ENCODE results near the gene ZC3H14.

DNA sequence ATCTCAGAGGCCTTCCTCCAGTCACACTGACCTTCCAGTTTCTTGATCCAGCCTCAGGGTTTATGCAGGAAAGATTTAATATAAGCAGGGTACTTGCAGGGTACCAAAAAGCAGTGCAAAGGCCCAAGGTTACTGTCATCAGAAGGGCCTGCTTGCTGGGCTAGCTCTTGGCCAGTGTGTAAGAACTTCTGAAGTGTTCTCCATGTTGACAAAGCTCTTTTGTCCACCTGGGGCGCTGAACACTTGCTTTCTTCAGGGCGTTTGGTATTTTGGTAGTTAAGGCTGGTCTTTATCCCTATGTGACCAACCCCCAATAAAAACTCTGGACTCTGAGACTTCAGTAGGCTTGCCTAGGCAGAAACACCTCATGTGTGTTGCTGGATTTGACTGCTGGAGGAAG, 69.7 kb downstream of the ZC3H14 start:
- TF ChIP-seq RAD21 (IDR thresholded peaks at IDR 0.05; ENCODE audit: low read length) (no peak), TAF1 (IDR thresholded peaks at IDR 0.05; ENCODE audit: borderline replicate concordance, low read depth, low read length) (no peak), CHD2 (IDR thresholded peaks at IDR 0.05; ENCODE audit: low read length, partially characterized antibody) (no peak), EP300 (IDR thresholded peaks at IDR 0.05; ENCODE audit: borderline replicate concordance in 1 of 2, low read depth in 1 of 2, low read length in 1 of 2) (no peak), MAX (IDR thresholded peaks at IDR 0.05; ENCODE audit: low read depth) (no peak)

Data from SK-N-SH (cell line).